Activated CD4-positive, alpha-beta T cell treated with anti-CD3 and anti-CD28 coated beads for 4 hours (primary cell): ENCODE results near the gene GSTCD.
"Not testable (repeated sequence)": the region's sequence is repeated elsewhere in the genome, so short reads cannot be mapped to it uniquely, and the experiment has no call there.

Experiments
- DNase-seq, 2 donors: peaks; one replicate each; pipeline ENCODE4 v3.0.0-alpha.2; 2020

Gene GSTCD

DNA sequence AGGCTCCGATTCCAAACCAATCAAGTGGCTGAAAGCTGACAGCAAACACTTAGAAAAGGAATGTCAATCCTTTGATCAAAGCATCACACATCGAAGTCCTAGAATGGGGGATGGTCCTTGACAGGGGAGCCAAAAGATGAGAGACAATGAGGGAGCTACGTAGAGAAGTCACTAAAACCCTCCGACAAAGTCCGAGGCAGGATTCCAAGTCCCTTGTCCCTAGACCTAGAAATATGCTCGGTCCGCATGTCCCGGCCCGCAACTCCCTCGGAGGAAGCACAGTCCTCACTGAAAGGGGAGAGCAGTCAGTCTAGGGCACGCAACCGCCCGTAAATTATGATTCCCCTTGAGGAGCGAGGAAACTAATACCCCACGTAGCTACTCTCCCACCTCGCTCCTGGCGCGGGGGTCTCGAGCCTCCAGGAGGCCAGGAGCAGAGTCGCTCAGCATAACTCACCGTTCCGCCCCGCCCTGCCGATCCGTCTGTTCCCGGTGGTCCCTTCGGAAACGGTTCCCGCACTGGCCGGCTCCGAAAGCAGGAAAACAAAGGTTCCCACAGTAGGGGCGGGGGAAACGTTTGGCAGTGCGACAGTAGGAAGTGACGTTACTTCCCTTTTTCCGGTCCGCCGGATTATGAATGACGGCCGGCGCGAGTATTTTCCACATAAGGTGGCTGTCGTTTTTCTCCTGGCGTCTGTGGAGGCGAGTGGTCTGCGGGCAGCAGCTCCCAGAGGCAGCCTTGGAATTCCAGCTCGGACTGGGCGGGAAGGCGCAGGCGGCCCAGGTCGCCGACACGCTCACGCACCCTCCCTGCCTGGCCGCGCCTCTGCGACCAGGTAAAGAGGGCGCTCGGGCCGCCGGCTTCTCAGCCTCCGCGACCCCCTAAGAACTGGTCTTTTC lies at the start of gene GSTCD, which contains the start of gene INTS12:
Gene GSTCD (plus strand): TSS at position 604 of the 900 bp plus-strand sequence. CDS start 8,830 bp downstream, outside the sequence.
Gene INTS12 (minus strand): TSS at position 509 of the 900 bp plus-strand sequence. CDS start 8,684 bp downstream, outside the sequence.
- DNase-seq = peak; percentile 84 to 87

DNA sequence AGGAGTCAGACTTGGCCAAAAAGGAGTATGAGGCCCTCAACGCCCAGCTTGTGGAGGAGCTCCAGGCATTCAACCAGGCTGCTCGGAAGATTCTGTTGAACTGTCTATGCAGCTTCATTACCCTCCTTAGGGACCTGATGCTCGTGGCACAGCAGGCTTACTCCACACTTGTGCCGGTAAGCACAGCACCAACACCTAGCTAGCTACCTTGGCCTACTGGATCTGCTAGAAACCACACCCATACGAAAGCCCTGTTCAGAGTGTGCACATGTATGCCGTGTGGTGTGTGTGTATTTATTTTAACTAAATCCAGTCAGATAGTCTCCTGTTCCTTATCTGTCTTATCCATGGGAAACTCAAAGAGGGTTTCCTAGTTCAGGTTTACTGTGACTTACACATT lies 49.4 kb upstream of the GSTCD start:
- DNase-seq = no peak

DNA sequence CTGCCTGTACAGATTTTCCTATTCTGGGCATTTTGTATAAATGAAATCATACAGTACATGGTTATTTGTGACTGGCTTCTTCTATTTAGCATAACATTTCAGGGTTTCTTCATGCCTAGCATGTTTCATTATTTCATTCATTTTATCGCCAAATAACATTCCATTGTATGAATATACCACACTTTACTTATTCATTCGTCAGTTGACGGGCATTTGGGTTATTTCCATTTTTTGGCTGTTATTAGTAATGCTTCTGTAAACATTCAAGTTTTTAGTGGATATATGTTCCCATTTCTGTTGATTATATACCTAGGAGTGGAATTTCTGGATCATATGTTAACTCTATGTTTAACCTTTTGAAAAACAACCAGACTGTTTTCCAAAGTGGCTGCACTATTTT lies 47.6 kb upstream of the GSTCD start:
- no peak for DNase-seq

DNA sequence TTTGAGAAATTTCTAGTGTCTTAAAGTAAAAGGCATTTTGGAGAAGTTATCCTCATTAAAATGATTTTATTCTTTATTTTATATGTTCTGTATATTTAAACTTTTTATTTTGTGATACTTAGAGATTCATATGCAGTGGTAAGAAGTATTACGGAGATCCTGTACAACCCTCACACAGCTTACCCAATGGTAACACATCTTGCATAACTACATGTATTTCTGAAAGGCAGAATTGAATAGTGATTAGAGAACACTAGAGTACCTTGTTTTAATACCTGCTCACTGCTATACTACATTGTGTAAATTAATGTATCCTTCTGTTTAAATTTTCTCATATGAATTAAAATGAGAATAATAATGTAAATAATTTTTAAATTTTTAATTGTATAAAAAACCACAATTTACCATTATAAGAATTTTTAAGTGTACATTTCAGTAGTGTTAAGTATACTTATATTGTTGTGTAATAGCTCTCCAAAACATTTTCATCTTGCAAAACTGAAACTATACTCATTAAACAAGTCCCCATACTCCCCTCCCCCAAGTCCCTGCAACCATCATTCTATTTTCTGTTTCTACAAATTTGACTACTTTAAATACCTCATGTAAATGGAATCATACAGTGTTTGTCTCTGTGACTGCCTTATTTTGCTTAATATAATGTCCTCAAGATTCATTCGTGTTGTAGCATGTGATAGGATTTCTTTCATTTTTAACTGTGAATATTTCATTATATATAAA lies 45.5 kb upstream of the GSTCD start:
- no peak for DNase-seq

DNA sequence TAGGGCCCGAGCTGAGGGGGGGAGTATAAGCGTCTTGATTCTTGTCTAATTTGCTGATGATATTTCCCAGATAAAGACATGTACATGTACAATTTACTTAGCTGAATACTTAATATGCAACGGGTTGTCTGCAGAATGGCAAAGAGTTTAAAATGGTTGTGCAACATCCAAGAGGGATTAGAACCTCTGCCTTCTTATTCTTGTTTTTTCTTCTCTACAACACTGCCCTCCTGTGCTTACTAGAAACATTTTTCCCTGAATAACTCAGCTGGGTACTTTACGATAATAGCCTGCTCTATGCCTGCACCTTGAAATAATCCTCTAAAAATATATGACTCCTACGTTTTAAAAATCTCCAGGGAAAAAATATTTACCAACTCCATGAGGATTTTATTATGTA lies 41.9 kb upstream of the GSTCD start:
- no peak for DNase-seq

GRCh38 chr4:105670684-105671083 lies 37.9 kb upstream of the GSTCD start:
- DNase-seq = no peak

- DNase-seq = no peak
Observed at GRCh38 chr4:105671301-105671700, 37.3 kb upstream of the GSTCD start.

DNA sequence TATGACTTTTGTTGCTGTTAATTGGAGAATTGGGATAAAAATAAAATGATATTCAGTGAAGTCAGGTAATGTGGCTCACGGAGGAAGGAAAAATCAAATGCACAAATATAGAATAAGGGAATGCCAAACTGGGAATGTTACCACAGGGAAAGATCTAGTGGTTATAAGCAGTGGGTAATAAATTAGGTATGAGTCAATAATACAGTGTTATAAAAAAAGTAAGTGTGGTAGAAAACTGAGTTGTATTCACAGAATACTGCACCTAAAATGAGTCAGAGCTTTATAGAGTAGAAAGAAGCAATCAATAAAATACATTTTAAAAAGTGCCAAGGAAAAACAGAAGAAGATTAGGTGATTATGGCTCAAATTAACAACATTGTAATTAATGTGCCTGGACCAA lies 34.6 kb upstream of the GSTCD start:
- no peak for DNase-seq

- no peak for DNase-seq
Observed at GRCh38 chr4:105677709-105678108, 30.9 kb upstream of the GSTCD start.

DNA sequence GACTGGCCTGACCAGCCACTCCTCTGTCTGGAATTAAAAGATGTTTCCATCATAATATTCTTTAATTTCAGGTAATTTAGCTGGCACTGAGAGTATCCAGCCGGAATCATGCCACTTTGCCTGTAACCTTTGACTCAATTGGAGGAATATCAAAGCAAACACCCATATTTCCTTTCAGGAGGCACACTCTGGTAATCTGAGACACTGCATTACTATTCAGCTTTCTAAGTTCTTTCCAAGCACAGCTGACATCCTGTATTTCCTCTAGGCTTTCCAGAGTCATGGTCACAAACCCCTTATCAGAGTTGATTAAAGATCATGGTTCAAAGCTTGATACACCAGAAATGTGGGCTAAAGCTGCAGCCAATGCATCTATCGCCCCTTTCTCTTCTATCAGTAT lies 29.4 kb upstream of the GSTCD start:
- no peak for DNase-seq

DNA sequence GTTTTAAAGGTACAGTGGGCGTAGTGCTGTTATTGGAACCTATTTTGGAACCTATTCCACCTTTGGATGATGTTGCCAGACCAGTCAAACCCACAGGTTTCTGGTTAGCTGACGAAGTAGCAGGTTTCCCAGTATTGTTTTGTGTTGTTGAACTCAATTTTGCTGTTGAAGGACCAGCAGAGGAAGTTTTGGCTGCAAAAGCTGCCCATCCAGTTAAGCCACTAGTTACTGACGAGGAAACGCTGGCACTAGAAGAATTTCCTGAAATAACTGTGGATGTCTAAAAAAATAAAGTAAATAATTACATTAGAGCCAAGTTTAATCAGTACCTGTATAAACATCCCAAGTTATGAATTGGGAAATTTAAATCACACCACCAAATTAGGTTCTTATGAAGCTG lies 25.5 kb upstream of the GSTCD start:
- no peak for DNase-seq

- no peak for DNase-seq
Observed at GRCh38 chr4:105686571-105686970, 22.0 kb upstream of the GSTCD start.

- not testable (repeated sequence) for DNase-seq
Observed at GRCh38 chr4:105694812-105695211, 13.8 kb upstream of the GSTCD start.

DNA sequence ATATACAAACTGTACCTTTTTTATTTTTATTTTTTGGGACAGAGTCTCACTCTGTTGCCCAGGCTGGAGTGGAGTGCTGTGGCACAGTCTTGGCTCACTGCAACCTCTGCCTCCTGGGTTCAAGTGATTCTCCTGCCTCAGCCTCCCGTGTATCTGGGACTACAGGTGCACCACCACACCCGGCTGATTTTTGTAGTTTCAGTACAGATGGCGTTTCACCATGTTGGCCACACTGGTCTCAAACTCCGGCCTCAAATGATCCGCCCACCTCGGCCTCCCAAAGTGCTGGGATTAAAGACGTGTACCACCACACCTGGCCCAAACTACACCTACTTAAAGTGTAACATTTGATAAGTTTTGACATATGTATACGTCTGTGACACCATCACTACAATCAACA lies 12.8 kb upstream of the GSTCD start:
- DNase-seq = not testable (repeated sequence)

DNA sequence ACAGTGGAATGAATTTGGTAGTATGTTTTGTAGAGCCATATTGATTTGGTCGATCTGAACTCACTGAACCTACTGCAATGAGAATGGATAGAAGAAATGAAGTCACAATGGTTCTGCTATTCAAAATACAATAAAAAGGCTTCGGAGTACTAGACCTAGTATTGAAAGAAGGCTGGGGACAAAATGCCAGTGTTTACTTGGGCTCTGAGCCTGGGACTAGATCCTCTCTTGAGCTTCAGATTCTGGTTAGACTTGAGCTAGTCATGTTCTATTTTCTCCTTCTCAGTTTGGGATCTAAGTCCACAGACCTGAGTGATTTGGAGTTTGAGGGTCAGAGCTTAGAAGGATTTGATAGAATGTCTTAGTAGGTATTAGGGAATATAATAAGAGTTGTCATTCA lies 10.0 kb upstream of the GSTCD start:
- DNase-seq = no peak

GRCh38 chr4:105707782-105708180 lies 803 bp upstream of the GSTCD start:
- DNase-seq = no peak

- DNase-seq = peak; percentile 1 to 4
Observed at GRCh38 chr4:105709081-105709450, 482 bp downstream of the GSTCD start.

- DNase-seq = no peak
Observed at GRCh38 chr4:105710012-105710600, 1.5 kb downstream of the GSTCD start.

- DNase-seq = no peak
Observed at GRCh38 chr4:105710678-105711077, 2.1 kb downstream of the GSTCD start.

- no peak for DNase-seq
Observed at GRCh38 chr4:105712766-105713165, 4.2 kb downstream of the GSTCD start.

GRCh38 chr4:105714071-105714521 lies 5.5 kb downstream of the GSTCD start:
- no peak for DNase-seq

- DNase-seq = no peak
Observed at GRCh38 chr4:105714932-105715331, 6.3 kb downstream of the GSTCD start.

DNA sequence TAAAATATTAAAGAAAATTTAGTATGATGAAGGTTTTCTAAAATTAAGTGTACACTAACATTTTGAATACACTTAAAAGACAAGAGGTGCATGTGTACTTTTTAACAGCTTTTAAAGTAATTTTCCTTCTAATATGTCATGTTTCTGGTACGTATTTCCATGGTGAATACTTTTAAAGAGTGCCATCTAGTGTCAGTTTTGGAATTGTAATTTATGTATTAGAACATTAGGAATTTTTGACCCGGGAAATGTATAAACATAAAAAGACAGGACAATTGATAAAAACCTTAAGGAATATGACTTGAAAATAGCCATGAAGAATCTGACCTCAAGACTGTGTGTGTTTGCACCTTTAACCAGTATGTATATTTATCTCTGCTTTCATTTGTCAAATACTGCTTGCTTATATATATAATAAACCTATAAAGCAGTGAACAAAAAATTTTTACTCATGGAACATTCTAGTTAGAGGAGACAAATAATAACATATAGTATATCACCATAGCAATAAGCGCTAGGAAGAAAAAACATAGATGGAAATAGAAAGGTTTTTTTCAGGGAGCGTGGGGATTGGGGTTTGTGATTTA lies 7.2 kb downstream of the GSTCD start:
- no peak for DNase-seq
